ENCODE data around the gene RFNG.

The RFNG gene

GRCh38 chr17:82016875-82017459 lies 34.6 kb downstream of the RFNG start:
- H3K4me3 ChIP-seq (ENCODE audit: low read length) = no peak overlapping the region
- H3K27ac ChIP-seq (ENCODE audit: low read length) = no peak overlapping the region
- no peaks in the 10 kb centered on the region for H3K9me3 ChIP-seq (ENCODE audit: insufficient read depth, low read depth, low read length)
- H3K4me1 ChIP-seq (ENCODE audit: insufficient read depth, low read length) = peaks cover 3% of the 10 kb centered on the region
- no peaks in the 10 kb centered on the region for H3K27me3 ChIP-seq (ENCODE audit: insufficient read depth, low read length)
- H3K9ac ChIP-seq (ENCODE audit: low read depth, low read length) = no peak overlapping the region
- peaks cover 5% of the 10 kb centered on the region; the same call in 1 of the 2 replicates for H3K36me3 ChIP-seq (ENCODE audit: insufficient read depth, low read depth, low read length)

- H3K9me3 ChIP-seq (ENCODE audit: insufficient read depth, low read depth, low read length) = no peaks in the 10 kb centered on the region
- no peaks in the 10 kb centered on the region; the same call in 1 of the 2 replicates for H3K4me1 ChIP-seq (ENCODE audit: insufficient read depth, low read length)
- H3K36me3 ChIP-seq (ENCODE audit: insufficient read depth, low read depth, low read length) = peaks cover 5% of the 10 kb centered on the region; the same call in 1 of the 2 replicates
- H3K9ac ChIP-seq (ENCODE audit: low read depth, low read length) = no peak overlapping the region
- no peak overlapping the region for H3K4me3 ChIP-seq (ENCODE audit: low read length)
- H3K27ac ChIP-seq (ENCODE audit: low read length) = no peak overlapping the region
- H3K27me3 ChIP-seq (ENCODE audit: insufficient read depth, low read length) = no peaks in the 10 kb centered on the region
Observed at GRCh38 chr17:82016061-82016874, 35.3 kb downstream of the RFNG start.

GRCh38 chr17:82015311-82015971 lies 36.2 kb downstream of the RFNG start:
- H3K27me3 ChIP-seq (ENCODE audit: insufficient read depth, low read length) = no peaks in the 10 kb centered on the region
- no peaks in the 10 kb centered on the region for H3K9me3 ChIP-seq (ENCODE audit: insufficient read depth, low read depth, low read length)
- H3K4me1 ChIP-seq (ENCODE audit: insufficient read depth, low read length) = no peaks in the 10 kb centered on the region; the same call in 1 of the 2 replicates
- no peak overlapping the region for H3K9ac ChIP-seq (ENCODE audit: low read depth, low read length)
- H3K36me3 ChIP-seq (ENCODE audit: insufficient read depth, low read depth, low read length) = peaks cover 5% of the 10 kb centered on the region; the same call in 1 of the 2 replicates
- H3K4me3 ChIP-seq (ENCODE audit: low read length) = no peak overlapping the region
- no peak overlapping the region for H3K27ac ChIP-seq (ENCODE audit: low read length)

- H3K36me3 ChIP-seq (ENCODE audit: insufficient read depth, low read depth, low read length) = peaks cover 5% of the 10 kb centered on the region; the same call in 1 of the 2 replicates
- no peak overlapping the region for H3K27ac ChIP-seq (ENCODE audit: low read length)
- H3K27me3 ChIP-seq (ENCODE audit: insufficient read depth, low read length) = no peaks in the 10 kb centered on the region
- H3K4me3 ChIP-seq (ENCODE audit: low read length) = no peak overlapping the region
- H3K9ac ChIP-seq (ENCODE audit: low read depth, low read length) = no peak overlapping the region
- no peaks in the 10 kb centered on the region for H3K9me3 ChIP-seq (ENCODE audit: insufficient read depth, low read depth, low read length)
- no peaks in the 10 kb centered on the region; the same call in 1 of the 2 replicates for H3K4me1 ChIP-seq (ENCODE audit: insufficient read depth, low read length)
Observed at GRCh38 chr17:82014971-82015310, 36.7 kb downstream of the RFNG start.

- Histone ChIP-seq H3K4me3 (ENCODE audit: low read length) (no peak overlapping the region), H3K36me3 (ENCODE audit: insufficient read depth, low read depth, low read length) (peaks cover 5% of the 10 kb centered on the region; the same call in 1 of the 2 replicates), H3K27ac (ENCODE audit: low read length) (no peak overlapping the region), H3K9me3 (ENCODE audit: insufficient read depth, low read depth, low read length) (no peaks in the 10 kb centered on the region), H3K4me1 (ENCODE audit: insufficient read depth, low read length) (no peaks in the 10 kb centered on the region; the same call in 1 of the 2 replicates), H3K9ac (ENCODE audit: low read depth, low read length) (no peak overlapping the region), H3K27me3 (ENCODE audit: insufficient read depth, low read length) (no peaks in the 10 kb centered on the region)
Observed at GRCh38 chr17:82014432-82014831, 37.2 kb downstream of the RFNG start.

- Histone ChIP-seq H3K27ac (ENCODE audit: low read length) (no peak overlapping the region), H3K27me3 (ENCODE audit: insufficient read depth, low read length) (no peaks in the 10 kb centered on the region), H3K4me1 (ENCODE audit: insufficient read depth, low read length) (no peaks in the 10 kb centered on the region; the same call in 1 of the 2 replicates), H3K4me3 (ENCODE audit: low read length) (no peak overlapping the region), H3K9ac (ENCODE audit: low read depth, low read length) (no peak overlapping the region), H3K9me3 (ENCODE audit: insufficient read depth, low read depth, low read length) (no peaks in the 10 kb centered on the region), H3K36me3 (ENCODE audit: insufficient read depth, low read depth, low read length) (peaks cover 5% of the 10 kb centered on the region; the same call in 1 of the 2 replicates)
Observed at GRCh38 chr17:82013772-82014321, 37.8 kb downstream of the RFNG start.

- no peaks in the 10 kb centered on the region for H3K9me3 ChIP-seq (ENCODE audit: insufficient read depth, low read depth, low read length)
- H3K36me3 ChIP-seq (ENCODE audit: insufficient read depth, low read depth, low read length) = no peaks in the 10 kb centered on the region
- H3K9ac ChIP-seq (ENCODE audit: low read depth, low read length) = no peak overlapping the region
- H3K27ac ChIP-seq (ENCODE audit: low read length) = no peak overlapping the region
- H3K4me1 ChIP-seq (ENCODE audit: insufficient read depth, low read length) = no peaks in the 10 kb centered on the region; the same call in 1 of the 2 replicates
- H3K4me3 ChIP-seq (ENCODE audit: low read length) = no peak overlapping the region
- H3K27me3 ChIP-seq (ENCODE audit: insufficient read depth, low read length) = no peaks in the 10 kb centered on the region
Observed at GRCh38 chr17:82013341-82013740, 38.3 kb downstream of the RFNG start.

- Histone ChIP-seq H3K9me3 (ENCODE audit: insufficient read depth, low read depth, low read length) (no peaks in the 10 kb centered on the region), H3K36me3 (ENCODE audit: insufficient read depth, low read depth, low read length) (no peaks in the 10 kb centered on the region), H3K4me3 (ENCODE audit: low read length) (no peak overlapping the region), H3K27ac (ENCODE audit: low read length) (no peak overlapping the region), H3K27me3 (ENCODE audit: insufficient read depth, low read length) (no peaks in the 10 kb centered on the region), H3K9ac (ENCODE audit: low read depth, low read length) (no peak overlapping the region), H3K4me1 (ENCODE audit: insufficient read depth, low read length) (no peaks in the 10 kb centered on the region; the same call in 1 of the 2 replicates)
Observed at GRCh38 chr17:82012640-82013295, 38.8 kb downstream of the RFNG start.

GRCh38 chr17:82012261-82012639 lies 39.4 kb downstream of the RFNG start:
- no peak overlapping the region for H3K27ac ChIP-seq (ENCODE audit: low read length)
- no peak overlapping the region for H3K4me3 ChIP-seq (ENCODE audit: low read length)
- H3K9ac ChIP-seq (ENCODE audit: low read depth, low read length) = no peak overlapping the region

GRCh38 chr17:82011617-82012187 lies 39.9 kb downstream of the RFNG start:
- Histone ChIP-seq H3K27ac (ENCODE audit: low read length) (no peak overlapping the region), H3K9ac (ENCODE audit: low read depth, low read length) (no peak overlapping the region), H3K36me3 (ENCODE audit: insufficient read depth, low read depth, low read length) (no peaks in the 10 kb centered on the region), H3K4me3 (ENCODE audit: low read length) (no peak overlapping the region), H3K27me3 (ENCODE audit: insufficient read depth, low read length) (no peaks in the 10 kb centered on the region), H3K9me3 (ENCODE audit: insufficient read depth, low read depth, low read length) (no peaks in the 10 kb centered on the region), H3K4me1 (ENCODE audit: insufficient read depth, low read length) (no peaks in the 10 kb centered on the region)

More at GRCh38 chr17:82012261-82012639, 39.4 kb downstream of the RFNG start:
- Histone ChIP-seq H3K4me1 (ENCODE audit: insufficient read depth, low read length) (no peaks in the 10 kb centered on the region; the same call in 1 of the 2 replicates), H3K9me3 (ENCODE audit: insufficient read depth, low read depth, low read length) (no peaks in the 10 kb centered on the region), H3K27me3 (ENCODE audit: insufficient read depth, low read length) (no peaks in the 10 kb centered on the region), H3K36me3 (ENCODE audit: insufficient read depth, low read depth, low read length) (no peaks in the 10 kb centered on the region)
